HEK293 (cell line): ENCODE results near the gene CENPVL1.

ENCODE experiments used
- CTCF ChIA-PET: fragments of 350-600 bp; formaldehyde crosslinking; extraction: SDS; loops from one replicate; lab custom pipeline; 2021; ENCODE audit warnings: antibody characterized with exemption; lab: Yijun Ruan, JAX
- POLR2A ChIA-PET: fragments of 300-600 bp; formaldehyde crosslinking; extraction: SDS; loops from one replicate; lab custom pipeline; 2020; ENCODE audit warnings: antibody characterized with exemption, inconsistent platforms; lab: Yijun Ruan, JAX
- H3K27ac ChIP-seq: fragments of 200-500 bp; sonication (Bioruptor generic); 2 replicates; pipeline ENCODE4 v1.5.1; 2014; ENCODE audit warnings: low read depth, low read length, control low read depth, inconsistent platforms; ENCODE audit errors: extremely low read depth
- H3K36me3 ChIP-seq, 2 experiments: fragments of 200-500 bp in 1 of 2; sonication (Bioruptor generic) in 1 of 2; 1 replicate in 1 of 2; 2 replicates in 1 of 2; pipeline ENCODE4 v1.5.1; 2014 to 2017; ENCODE audit warnings: inconsistent platforms in 2 of 2, low read length in 2 of 2; ENCODE audit not compliant: control insufficient read depth in 2 of 2, insufficient read depth in 1 of 2
- H3K4me1 ChIP-seq: fragments of 200-500 bp; sonication (Bioruptor generic); 2 replicates; pipeline ENCODE4 v1.5.1; 2014; ENCODE audit warnings: mild to moderate bottlenecking, low read length, inconsistent platforms; ENCODE audit not compliant: control insufficient read depth, insufficient read depth
- H3K4me3 ChIP-seq: 2 replicates; pipeline ENCODE4 v1.5.1; 2011; ENCODE audit warnings: low read depth, mild to moderate bottlenecking, control low read depth, low read length, moderate library complexity
- H3K9me3 ChIP-seq: fragments of 200-500 bp; sonication (Bioruptor generic); 2 replicates; pipeline ENCODE4 v1.5.1; 2014; ENCODE audit warnings: low read depth, low read length, inconsistent platforms; ENCODE audit not compliant: control insufficient read depth, insufficient read depth
- TCF7L2 ChIP-seq: IDR thresholded peaks from 2 replicates; pipeline ENCODE4 v1.6.1; 2011; ENCODE audit warnings: low read depth, mild to moderate bottlenecking, inconsistent platforms, low read length, moderate library complexity, borderline replicate concordance
- WT1 ChIP-seq: fragments of 450-650 bp; formaldehyde crosslinking; IDR thresholded peaks from 2 replicates; pipeline ENCODE4 v1.5.1; 2016; ENCODE audit warnings: missing biosample characterization, missing genetic modification characterization
- ZNF155 ChIP-seq: fragments of 450-650 bp; formaldehyde crosslinking; IDR thresholded peaks from 2 replicates; pipeline ENCODE4 v1.5.1; 2016; ENCODE audit warnings: missing biosample characterization, missing genetic modification characterization
- ZNF654 ChIP-seq: fragments of 450-650 bp; formaldehyde crosslinking; IDR thresholded peaks from 2 replicates; pipeline ENCODE4 v1.5.1; 2016; ENCODE audit warnings: low read depth, missing biosample characterization, missing genetic modification characterization
- ZNF664 ChIP-seq: fragments of 450-650 bp; formaldehyde crosslinking; IDR thresholded peaks from 2 replicates; pipeline ENCODE4 v1.5.1; 2016; ENCODE audit warnings: missing biosample characterization, missing genetic modification characterization
- ZNF707 ChIP-seq: fragments of 450-650 bp; formaldehyde crosslinking; IDR thresholded peaks from 2 replicates; pipeline ENCODE4 v1.5.1; 2016; ENCODE audit warnings: missing biosample characterization, missing genetic modification characterization
- ZNF776 ChIP-seq: fragments of 450-650 bp; formaldehyde crosslinking; IDR thresholded peaks from 2 replicates; pipeline ENCODE4 v1.5.0; 2017; ENCODE audit warnings: missing biosample characterization, missing genetic modification characterization, borderline replicate concordance

Gene CENPVL1

DNA sequence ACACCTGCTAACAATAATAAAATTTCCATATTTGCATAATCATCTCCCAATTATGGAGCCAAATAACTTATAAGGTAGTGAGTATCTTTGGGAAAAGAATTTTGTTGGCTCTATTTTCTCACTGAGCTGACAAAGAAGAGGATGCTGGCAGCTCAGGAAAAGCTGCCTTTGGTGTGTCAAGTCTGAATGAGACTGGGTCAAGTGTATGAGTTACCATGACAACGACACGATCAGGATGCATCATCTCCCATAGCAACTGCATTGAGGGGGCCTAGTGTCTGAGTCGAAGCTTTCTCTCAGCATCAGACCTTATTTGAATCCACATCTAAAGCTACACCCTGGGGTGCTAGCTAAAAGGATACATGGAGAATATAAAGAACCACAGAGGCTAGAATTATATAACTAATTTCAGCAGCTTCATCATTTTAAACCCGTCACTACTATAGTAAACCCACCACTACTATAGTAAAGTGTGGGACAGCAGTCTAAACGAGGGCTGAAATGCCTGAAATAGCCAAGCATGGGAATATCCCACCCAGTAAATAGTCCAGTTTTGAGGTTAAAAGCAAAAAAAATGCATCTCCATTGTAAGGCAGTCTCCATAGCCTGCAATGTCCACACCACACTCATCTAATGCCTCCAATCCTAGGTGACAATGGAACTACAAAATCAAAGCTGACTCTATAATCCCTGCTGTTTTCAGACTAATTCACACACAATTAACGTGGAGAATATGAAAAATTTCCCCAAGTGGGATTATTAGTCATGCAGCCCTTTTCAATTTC, 48.9 kb downstream of the CENPVL1 start (continued):
- no peak for TF ChIP-seq ZNF776 (tag by site-specific recombination)
- no peak for TF ChIP-seq WT1
- no peak for TF ChIP-seq ZNF155 (tag by site-specific recombination)
- TF ChIP-seq ZNF664 (tag by site-specific recombination), result no peak

DNA sequence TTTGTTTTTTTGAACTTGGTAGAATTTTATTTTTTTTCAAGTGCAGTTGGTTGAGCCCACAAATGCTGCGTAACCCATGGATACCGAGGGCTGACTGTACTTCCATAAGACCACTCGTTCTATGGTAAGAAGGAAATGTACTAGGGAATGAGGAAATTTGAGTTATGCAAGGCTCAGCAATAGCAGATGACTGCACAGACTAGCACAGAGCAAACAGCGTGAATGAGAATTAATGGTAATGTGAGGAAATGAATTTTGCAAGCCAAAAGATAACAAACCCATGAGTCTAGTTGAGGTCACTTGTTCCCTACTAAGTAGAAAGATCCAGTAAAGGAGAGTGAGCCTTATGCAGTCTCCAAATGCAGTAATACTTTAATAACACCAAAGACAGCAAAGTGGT, 50.3 kb downstream of the CENPVL1 start:
- POLR2A ChIA-PET, result no interaction called here
- CTCF ChIA-PET, result no interaction called here
- Histone ChIP-seq H3K4me1 (no peaks in the 10 kb centered on the region), H3K36me3 (no peaks in the 10 kb centered on the region), H3K27ac (no peak overlapping the region), H3K4me3 (no peak overlapping the region), H3K9me3 (no peaks in the 10 kb centered on the region)
- TF ChIP-seq TCF7L2 (no peak), ZNF654 (no peak), ZNF707 (no peak)
